ENCODE data around the gene AQP10. TPM values are rescaled to one million over a fixed set of nuclear protein-coding genes. Genes with fewer than 3 reads are reported as not detected.

AQP10 gene
- total RNA-seq, 4 donors from 2014 or later, result not detected

DNA sequence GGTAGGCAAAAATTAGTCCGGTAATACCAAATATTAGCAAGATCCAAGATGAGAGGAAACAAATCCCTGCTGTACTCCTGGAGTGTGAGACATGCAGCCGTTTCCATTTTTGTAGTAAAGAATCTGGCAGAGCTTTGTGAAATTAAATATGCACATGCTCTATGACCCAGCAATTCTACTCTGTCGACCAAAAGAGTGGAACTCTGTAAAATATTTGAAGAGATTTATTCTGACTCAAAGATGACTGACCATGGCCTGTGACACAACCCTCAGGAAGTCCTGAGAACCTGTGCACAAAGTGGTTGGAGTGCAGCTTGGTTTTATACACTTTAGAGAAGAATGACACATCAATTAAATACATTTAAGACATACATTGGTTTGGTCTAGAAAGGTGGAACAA lies 32.2 kb upstream of the AQP10 start:
- 62 to 76% methylated on average over 3 of the region's 3 CpGs for WGBS, 2 donors
- H3K9me3 ChIP-seq, result no peaks in the 10 kb centered on the region
- DNase-seq, result no peak
- no peak overlapping the region for H3K4me3 ChIP-seq (replicated peaks in 1 of 3)
- no peaks in the 10 kb centered on the region for H3K36me3 ChIP-seq
- H3K27ac ChIP-seq, result no peak overlapping the region
- H3K4me1 ChIP-seq, result no peaks in the 10 kb centered on the region
- TF ChIP-seq, protein P1, sequence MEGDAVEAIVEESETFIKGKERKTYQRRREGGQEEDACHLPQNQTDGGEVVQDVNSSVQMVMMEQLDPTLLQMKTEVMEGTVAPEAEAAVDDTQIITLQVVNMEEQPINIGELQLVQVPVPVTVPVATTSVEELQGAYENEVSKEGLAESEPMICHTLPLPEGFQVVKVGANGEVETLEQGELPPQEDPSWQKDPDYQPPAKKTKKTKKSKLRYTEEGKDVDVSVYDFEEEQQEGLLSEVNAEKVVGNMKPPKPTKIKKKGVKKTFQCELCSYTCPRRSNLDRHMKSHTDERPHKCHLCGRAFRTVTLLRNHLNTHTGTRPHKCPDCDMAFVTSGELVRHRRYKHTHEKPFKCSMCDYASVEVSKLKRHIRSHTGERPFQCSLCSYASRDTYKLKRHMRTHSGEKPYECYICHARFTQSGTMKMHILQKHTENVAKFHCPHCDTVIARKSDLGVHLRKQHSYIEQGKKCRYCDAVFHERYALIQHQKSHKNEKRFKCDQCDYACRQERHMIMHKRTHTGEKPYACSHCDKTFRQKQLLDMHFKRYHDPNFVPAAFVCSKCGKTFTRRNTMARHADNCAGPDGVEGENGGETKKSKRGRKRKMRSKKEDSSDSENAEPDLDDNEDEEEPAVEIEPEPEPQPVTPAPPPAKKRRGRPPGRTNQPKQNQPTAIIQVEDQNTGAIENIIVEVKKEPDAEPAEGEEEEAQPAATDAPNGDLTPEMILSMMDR (IDR thresholded peaks at IDR 0.05), result no peak
- TF ChIP-seq POLR2A (IDR thresholded peaks at IDR 0.05), result no peak
- no peaks in the 10 kb centered on the region for H3K27me3 ChIP-seq
- intact Hi-C loops (cut with DNase I), result no loop called here

DNA sequence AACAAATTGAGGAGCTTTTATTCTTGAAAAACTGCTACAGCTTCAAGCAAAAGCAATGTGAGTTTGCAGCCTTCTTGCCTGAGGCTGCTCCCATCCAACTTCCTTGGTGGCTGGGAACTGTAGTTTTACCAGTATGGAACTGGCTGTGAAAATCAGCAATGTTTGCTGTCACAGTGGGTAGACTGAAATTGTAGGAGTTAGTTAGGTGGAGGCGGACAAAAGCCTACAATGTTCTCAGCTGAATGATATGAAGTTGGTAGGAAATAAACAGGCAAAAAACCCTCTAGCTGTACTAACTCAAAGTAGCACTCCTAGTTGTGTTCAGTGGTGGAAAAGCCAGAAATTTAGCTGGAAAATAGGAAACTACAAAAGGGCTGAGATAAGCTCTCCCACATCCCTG lies 30.0 kb upstream of the AQP10 start:
- no peak overlapping the region for H3K27ac ChIP-seq
- no peaks in the 10 kb centered on the region for H3K9me3 ChIP-seq
- no peaks in the 10 kb centered on the region for H3K27me3 ChIP-seq
- intact Hi-C loops (cut with DNase I), result no loop called here
- no peak overlapping the region for H3K4me3 ChIP-seq (replicated peaks in 1 of 3)
- DNase-seq, result no peak
- WGBS, 2 donors, result 88 to 89% methylated on average over 1 of the region's 1 CpG
- H3K4me1 ChIP-seq, result no peaks in the 10 kb centered on the region
- H3K36me3 ChIP-seq, result no peaks in the 10 kb centered on the region
- TF ChIP-seq POLR2A (IDR thresholded peaks at IDR 0.05), result no peak
- TF ChIP-seq, protein P1 (IDR thresholded peaks at IDR 0.05), result no peak

GRCh38 chr1:154295408-154296235 lies 25.3 kb upstream of the AQP10 start:
- no peak for TF ChIP-seq POLR2A (IDR thresholded peaks at IDR 0.05)
- H3K27ac ChIP-seq, result no peak overlapping the region
- WGBS, 2 donors, result 80 to 83% methylated on average over 8 of the region's 8 CpGs
- no peaks in the 10 kb centered on the region for H3K4me1 ChIP-seq
- H3K36me3 ChIP-seq, result no peaks in the 10 kb centered on the region
- intact Hi-C loops (cut with DNase I), result no loop called here
- no peaks in the 10 kb centered on the region for H3K27me3 ChIP-seq
- H3K9me3 ChIP-seq, result no peaks in the 10 kb centered on the region
- DNase-seq, result no peak
- no peak overlapping the region for H3K4me3 ChIP-seq (replicated peaks in 1 of 3)

DNA sequence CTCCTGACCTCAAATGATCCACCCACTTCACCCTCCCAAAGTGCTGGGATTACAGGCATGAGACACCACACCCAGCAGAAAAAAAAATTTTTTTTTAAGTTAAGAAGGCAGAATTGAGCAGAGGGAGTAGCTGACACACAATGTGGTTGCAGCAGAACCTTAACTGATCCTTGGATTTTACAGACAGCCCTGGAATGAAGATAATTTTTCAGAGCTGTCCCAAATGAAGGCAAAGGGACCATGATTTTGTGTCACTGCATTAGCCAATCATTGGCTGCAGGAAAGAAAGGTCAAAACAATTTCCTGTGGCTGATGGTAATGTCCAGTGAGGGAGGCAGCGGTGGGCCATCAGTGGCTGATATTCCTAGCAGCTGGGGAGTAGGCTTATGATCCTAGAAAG lies 19.3 kb upstream of the AQP10 start:
- 82 to 88% methylated on average over 1 of the region's 1 CpG for WGBS, 2 donors
- no peak for DNase-seq

GRCh38 chr1:154304664-154305337 lies 16.1 kb upstream of the AQP10 start:
- WGBS, 2 donors, result 84 to 85% methylated on average over 9 of the region's 9 CpGs
- no peaks in the 10 kb centered on the region for H3K27me3 ChIP-seq

More for the DNA sequence above, 19.3 kb upstream of the AQP10 start:
- H3K4me1 ChIP-seq, result no peaks in the 10 kb centered on the region
- intact Hi-C loops (cut with DNase I), result no loop called here
- H3K27me3 ChIP-seq, result no peaks in the 10 kb centered on the region
- H3K27ac ChIP-seq, result no peak overlapping the region
- H3K4me3 ChIP-seq (replicated peaks in 1 of 3), result no peak overlapping the region
- H3K9me3 ChIP-seq, result no peaks in the 10 kb centered on the region
- TF ChIP-seq POLR2A (IDR thresholded peaks at IDR 0.05), result no peak
- TF ChIP-seq, protein P1 (IDR thresholded peaks at IDR 0.05), result no peak
- no peaks in the 10 kb centered on the region for H3K36me3 ChIP-seq

More at GRCh38 chr1:154304664-154305337, 16.1 kb upstream of the AQP10 start:
- Histone ChIP-seq H3K4me3 (replicated peaks in 1 of 3) (no peak overlapping the region), H3K36me3 (no peaks in the 10 kb centered on the region), H3K4me1 (no peaks in the 10 kb centered on the region), H3K27ac (no peak overlapping the region), H3K9me3 (no peaks in the 10 kb centered on the region)
- no peak for TF ChIP-seq POLR2A (IDR thresholded peaks at IDR 0.05)
- TF ChIP-seq, protein P1 (IDR thresholded peaks at IDR 0.05), result no peak
- DNase-seq, result no peak
- intact Hi-C loops (cut with DNase I), result no loop called here

Data from thyroid gland (tissue), 4 donors.